ENCODE data around the gene TMF1. TPM values are rescaled to one million over a fixed set of nuclear protein-coding genes. Genes with fewer than 3 reads are reported as not detected.

Gene TMF1
- total and polyA plus RNA-seq, 10 donors = 7.5 to 43.4 (median 36.9) TPM

- WGBS, 5 donors = 95 to 99% (median 95%) methylated on average over 6 of the region's 6 CpGs
Observed at GRCh38 chr3:68986496-68987208, 65.5 kb downstream of the TMF1 start.

DNA sequence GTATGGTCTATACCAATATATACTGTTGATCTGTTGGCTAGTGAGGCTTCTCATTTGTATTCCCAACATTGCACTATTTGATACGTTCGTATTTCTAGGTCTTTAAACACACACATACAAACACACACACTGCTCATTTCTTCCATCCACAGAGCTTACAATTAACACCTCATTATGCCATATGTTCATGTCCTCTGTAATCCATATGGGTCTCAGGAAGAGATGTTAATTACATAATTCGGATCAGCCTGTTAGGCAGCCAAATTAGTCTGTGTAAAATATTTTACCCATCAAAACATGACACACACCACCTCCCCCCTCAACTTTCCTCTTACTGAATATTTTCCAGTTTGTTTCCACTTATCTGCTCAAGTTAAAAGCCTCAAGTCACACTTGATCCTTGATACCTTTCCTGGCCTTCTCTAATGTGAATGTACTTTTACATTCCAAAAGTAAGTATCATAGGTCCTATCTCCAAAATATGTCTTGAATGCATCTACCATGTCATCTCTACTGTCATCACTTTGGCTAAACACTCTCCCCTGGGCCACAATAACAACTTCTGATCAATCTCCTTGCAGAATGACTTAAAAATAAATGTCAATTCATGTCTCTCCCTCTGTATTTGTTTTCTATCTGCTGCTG, 66.9 kb downstream of the TMF1 start:
- no peaks in the 10 kb centered on the region for H3K9me3 ChIP-seq

More at GRCh38 chr3:68986496-68987208, 65.5 kb downstream of the TMF1 start:
- H3K9me3 ChIP-seq = no peaks in the 10 kb centered on the region
- DNase-seq = no peak
- TF ChIP-seq, protein P1, sequence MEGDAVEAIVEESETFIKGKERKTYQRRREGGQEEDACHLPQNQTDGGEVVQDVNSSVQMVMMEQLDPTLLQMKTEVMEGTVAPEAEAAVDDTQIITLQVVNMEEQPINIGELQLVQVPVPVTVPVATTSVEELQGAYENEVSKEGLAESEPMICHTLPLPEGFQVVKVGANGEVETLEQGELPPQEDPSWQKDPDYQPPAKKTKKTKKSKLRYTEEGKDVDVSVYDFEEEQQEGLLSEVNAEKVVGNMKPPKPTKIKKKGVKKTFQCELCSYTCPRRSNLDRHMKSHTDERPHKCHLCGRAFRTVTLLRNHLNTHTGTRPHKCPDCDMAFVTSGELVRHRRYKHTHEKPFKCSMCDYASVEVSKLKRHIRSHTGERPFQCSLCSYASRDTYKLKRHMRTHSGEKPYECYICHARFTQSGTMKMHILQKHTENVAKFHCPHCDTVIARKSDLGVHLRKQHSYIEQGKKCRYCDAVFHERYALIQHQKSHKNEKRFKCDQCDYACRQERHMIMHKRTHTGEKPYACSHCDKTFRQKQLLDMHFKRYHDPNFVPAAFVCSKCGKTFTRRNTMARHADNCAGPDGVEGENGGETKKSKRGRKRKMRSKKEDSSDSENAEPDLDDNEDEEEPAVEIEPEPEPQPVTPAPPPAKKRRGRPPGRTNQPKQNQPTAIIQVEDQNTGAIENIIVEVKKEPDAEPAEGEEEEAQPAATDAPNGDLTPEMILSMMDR (IDR thresholded peaks at IDR 0.05 in 8 of 11, conservative IDR thresholded peaks at IDR 0.05 in 3 of 11) = no peak
- no peak for TF ChIP-seq POLR2A (IDR thresholded peaks at IDR 0.05)
- no peak for TF ChIP-seq POLR2AphosphoS5 (IDR thresholded peaks at IDR 0.05)
- no peak overlapping the region for H3K27ac ChIP-seq
- H3K4me1 ChIP-seq = no peaks in the 10 kb centered on the region
- peaks cover 0 to 90% (median 42%) of the 10 kb centered on the region in 6 donors for H3K36me3 ChIP-seq
- H3K27me3 ChIP-seq (replicated peaks in 1 of 7) = no peaks in the 10 kb centered on the region
- intact Hi-C loops (cut with DNase I; ENCODE audit: low total_unique reads) = no loop called here
- no peak overlapping the region for H3K4me3 ChIP-seq

DNA sequence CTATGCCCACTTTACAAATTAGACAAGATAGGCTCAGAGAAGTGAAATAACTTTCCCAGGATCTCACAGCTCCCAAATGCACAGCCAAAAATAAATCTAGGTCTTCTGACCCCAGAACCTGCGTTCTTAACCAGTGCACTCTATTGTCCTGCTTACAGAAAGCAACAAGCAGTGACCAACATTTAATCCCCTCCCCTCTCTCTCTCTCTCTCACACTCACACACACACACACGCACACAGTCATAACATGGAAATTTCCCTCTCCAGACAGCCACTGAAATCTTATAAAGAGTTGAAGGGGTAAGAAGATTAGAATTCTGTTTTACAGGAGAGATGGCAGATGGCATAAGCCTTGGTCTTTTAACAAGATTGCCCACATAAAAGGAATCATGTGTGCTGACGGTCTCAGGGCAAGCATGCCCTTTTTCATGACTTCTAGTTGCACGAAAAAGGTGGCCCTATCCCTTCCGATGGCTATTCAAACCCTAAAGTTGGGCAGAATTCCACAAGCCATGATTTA, 68.1 kb downstream of the TMF1 start:
- H3K4me3 ChIP-seq = no peak overlapping the region
- H3K36me3 ChIP-seq = peaks cover 0 to 99% (median 58%) of the 10 kb centered on the region in 6 donors
- H3K27me3 ChIP-seq (replicated peaks in 1 of 7) = no peaks in the 10 kb centered on the region
- H3K9me3 ChIP-seq = no peaks in the 10 kb centered on the region
- DNase-seq = no peak
- intact Hi-C loops (cut with DNase I; ENCODE audit: low total_unique reads) = no loop called here
- H3K4me1 ChIP-seq = no peaks in the 10 kb centered on the region
- WGBS, 5 donors = 78 to 94% (median 87%) methylated on average over 5 of the region's 5 CpGs
- TF ChIP-seq POLR2AphosphoS5 (IDR thresholded peaks at IDR 0.05) (no peak), POLR2A (IDR thresholded peaks at IDR 0.05) (no peak)
- TF ChIP-seq, protein P1 (IDR thresholded peaks at IDR 0.05 in 8 of 11, conservative IDR thresholded peaks at IDR 0.05 in 3 of 11) = no peak
- no peak overlapping the region for H3K27ac ChIP-seq

More for the DNA sequence above, 66.9 kb downstream of the TMF1 start:
- no peak overlapping the region for H3K4me3 ChIP-seq
- no peak for DNase-seq
- peaks cover 0 to 91% (median 49%) of the 10 kb centered on the region in 6 donors for H3K36me3 ChIP-seq
- no peak overlapping the region for H3K27ac ChIP-seq
- TF ChIP-seq, protein P1 (IDR thresholded peaks at IDR 0.05 in 8 of 11, conservative IDR thresholded peaks at IDR 0.05 in 3 of 11) = no peak
- TF ChIP-seq POLR2A (IDR thresholded peaks at IDR 0.05) (no peak), POLR2AphosphoS5 (IDR thresholded peaks at IDR 0.05) (no peak)
- no peaks in the 10 kb centered on the region for H3K27me3 ChIP-seq (replicated peaks in 1 of 7)
- intact Hi-C loops (cut with DNase I; ENCODE audit: low total_unique reads) = no loop called here
- H3K4me1 ChIP-seq = no peaks in the 10 kb centered on the region
- 54 to 90% (median 80%) methylated on average over 2 to 3 of the region's 3 CpGs for WGBS, 5 donors
